HepG2 (cell line): ENCODE measurements around the gene GRIK2.

ENCODE experiments used
- ISL2 ChIP-seq: sonication (generic); formaldehyde crosslinking; IDR thresholded peaks from 2 replicates; pipeline ENCODE4 v1.5.0; 2020; ENCODE audit warnings: missing genetic modification reagents
- ZFP37 ChIP-seq: sonication (generic); formaldehyde crosslinking; IDR thresholded peaks from 2 replicates; pipeline ENCODE4 v1.4.0; 2020; ENCODE audit warnings: missing genetic modification reagents, borderline replicate concordance

GRCh38 chr6:101878554-101879276 is 485.2 kb downstream of the GRIK2 start:
- TF ChIP-seq ISL2 (CRISPR knock-in tag) (no peak), ZFP37 (CRISPR knock-in tag) (no peak)
